ENCODE results near the gene ENHO.

ENHO gene

GRCh38 chr9:34512131-34513078, 10.4 kb downstream of the ENHO start:
- Histone ChIP-seq H3K27me3 (ENCODE audit: control insufficient read depth, insufficient read depth, low read length) (peaks cover 72% of the 10 kb centered on the region), H3K4me1 (ENCODE audit: control insufficient read depth, insufficient read depth, low read length) (no peaks in the 10 kb centered on the region), H3K36me3 (ENCODE audit: insufficient read depth, low read length) (no peaks in the 10 kb centered on the region), H3K4me2 (ENCODE audit: low read length) (no peak overlapping the region), H3K9me3 (replicated peaks; ENCODE audit: low read length) (no peaks in the 10 kb centered on the region), H3K9ac (ENCODE audit: low read depth, low read length) (no peak overlapping the region), H3K4me3 (ENCODE audit: low read length) (no peak overlapping the region)

GRCh38 chr9:34510497-34511468, 12.0 kb downstream of the ENHO start:
- Histone ChIP-seq H3K9ac (ENCODE audit: low read depth, low read length) (no peak overlapping the region), H3K27me3 (ENCODE audit: control insufficient read depth, insufficient read depth, low read length) (peaks cover 72% of the 10 kb centered on the region), H3K4me1 (ENCODE audit: control insufficient read depth, insufficient read depth, low read length) (no peaks in the 10 kb centered on the region), H3K9me3 (replicated peaks; ENCODE audit: low read length) (no peaks in the 10 kb centered on the region), H3K4me3 (ENCODE audit: low read length) (no peak overlapping the region), H3K36me3 (ENCODE audit: insufficient read depth, low read length) (no peaks in the 10 kb centered on the region), H3K4me2 (ENCODE audit: low read length) (no peak overlapping the region)

GRCh38 chr9:34508951-34509350, 13.8 kb downstream of the ENHO start:
- no peaks in the 10 kb centered on the region for H3K9me3 ChIP-seq (replicated peaks; ENCODE audit: low read length)
- no peak overlapping the region for H3K4me3 ChIP-seq (ENCODE audit: low read length)
- no peak overlapping the region for H3K4me2 ChIP-seq (ENCODE audit: low read length)
- no peaks in the 10 kb centered on the region for H3K36me3 ChIP-seq (ENCODE audit: insufficient read depth, low read length)
- peaks cover 64% of the 10 kb centered on the region for H3K27me3 ChIP-seq (ENCODE audit: control insufficient read depth, insufficient read depth, low read length)
- no peaks in the 10 kb centered on the region for H3K4me1 ChIP-seq (ENCODE audit: control insufficient read depth, insufficient read depth, low read length)
- H3K9ac ChIP-seq (ENCODE audit: low read depth, low read length), result no peak overlapping the region

GRCh38 chr9:34508463-34508862, 14.3 kb downstream of the ENHO start:
- H3K9me3 ChIP-seq (replicated peaks; ENCODE audit: low read length), result no peaks in the 10 kb centered on the region
- no peak overlapping the region for H3K4me2 ChIP-seq (ENCODE audit: low read length)
- H3K36me3 ChIP-seq (ENCODE audit: insufficient read depth, low read length), result no peaks in the 10 kb centered on the region
- H3K4me3 ChIP-seq (ENCODE audit: low read length), result no peak overlapping the region
- no peak overlapping the region for H3K9ac ChIP-seq (ENCODE audit: low read depth, low read length)
- H3K27me3 ChIP-seq (ENCODE audit: control insufficient read depth, insufficient read depth, low read length), result peaks cover 65% of the 10 kb centered on the region
- H3K4me1 ChIP-seq (ENCODE audit: control insufficient read depth, insufficient read depth, low read length), result no peaks in the 10 kb centered on the region

- Histone ChIP-seq H3K9ac (ENCODE audit: low read depth, low read length) (no peak overlapping the region), H3K27me3 (ENCODE audit: control insufficient read depth, insufficient read depth, low read length) (peaks cover 63% of the 10 kb centered on the region), H3K36me3 (ENCODE audit: insufficient read depth, low read length) (no peaks in the 10 kb centered on the region), H3K4me1 (ENCODE audit: control insufficient read depth, insufficient read depth, low read length) (peaks cover 5% of the 10 kb centered on the region), H3K4me3 (ENCODE audit: low read length) (no peak overlapping the region), H3K9me3 (replicated peaks; ENCODE audit: low read length) (no peaks in the 10 kb centered on the region), H3K4me2 (ENCODE audit: low read length) (no peak overlapping the region)
Measured at GRCh38 chr9:34507966-34508365, 14.8 kb downstream of the ENHO start.

GRCh38 chr9:34507556-34507955, 15.2 kb downstream of the ENHO start:
- Histone ChIP-seq H3K36me3 (ENCODE audit: insufficient read depth, low read length) (no peaks in the 10 kb centered on the region), H3K4me3 (ENCODE audit: low read length) (no peak overlapping the region), H3K9ac (ENCODE audit: low read depth, low read length) (no peak overlapping the region), H3K27me3 (ENCODE audit: control insufficient read depth, insufficient read depth, low read length) (peaks cover 63% of the 10 kb centered on the region), H3K4me2 (ENCODE audit: low read length) (no peak overlapping the region), H3K4me1 (ENCODE audit: control insufficient read depth, insufficient read depth, low read length) (peaks cover 9% of the 10 kb centered on the region), H3K9me3 (replicated peaks; ENCODE audit: low read length) (no peaks in the 10 kb centered on the region)

GRCh38 chr9:34506623-34507022, 16.2 kb downstream of the ENHO start:
- H3K4me1 ChIP-seq (ENCODE audit: control insufficient read depth, insufficient read depth, low read length), result peaks cover 18% of the 10 kb centered on the region

GRCh38 chr9:34505370-34506120, 17.2 kb downstream of the ENHO start:
- Histone ChIP-seq H3K4me1 (ENCODE audit: control insufficient read depth, insufficient read depth, low read length) (peaks cover 18% of the 10 kb centered on the region), H3K36me3 (ENCODE audit: insufficient read depth, low read length) (no peaks in the 10 kb centered on the region), H3K27me3 (ENCODE audit: control insufficient read depth, insufficient read depth, low read length) (peaks cover 45% of the 10 kb centered on the region), H3K9ac (ENCODE audit: low read depth, low read length) (no peak overlapping the region), H3K9me3 (replicated peaks; ENCODE audit: low read length) (no peaks in the 10 kb centered on the region), H3K4me2 (ENCODE audit: low read length) (no peak overlapping the region), H3K4me3 (ENCODE audit: low read length) (no peak overlapping the region)

More at GRCh38 chr9:34506623-34507022, 16.2 kb downstream of the ENHO start:
- Histone ChIP-seq H3K9me3 (replicated peaks; ENCODE audit: low read length) (no peaks in the 10 kb centered on the region), H3K9ac (ENCODE audit: low read depth, low read length) (no peak overlapping the region), H3K4me3 (ENCODE audit: low read length) (no peak overlapping the region), H3K27me3 (ENCODE audit: control insufficient read depth, insufficient read depth, low read length) (peaks cover 54% of the 10 kb centered on the region), H3K4me2 (ENCODE audit: low read length) (no peak overlapping the region), H3K36me3 (ENCODE audit: insufficient read depth, low read length) (no peaks in the 10 kb centered on the region)

GRCh38 chr9:34503406-34503805, 19.4 kb downstream of the ENHO start:
- peaks cover 18% of the 10 kb centered on the region for H3K4me1 ChIP-seq (ENCODE audit: control insufficient read depth, insufficient read depth, low read length)
- no peaks in the 10 kb centered on the region for H3K9me3 ChIP-seq (replicated peaks; ENCODE audit: low read length)
- H3K27me3 ChIP-seq (ENCODE audit: control insufficient read depth, insufficient read depth, low read length), result peaks cover 46% of the 10 kb centered on the region
- no peak overlapping the region for H3K4me2 ChIP-seq (ENCODE audit: low read length)
- no peak overlapping the region for H3K9ac ChIP-seq (ENCODE audit: low read depth, low read length)
- H3K4me3 ChIP-seq (ENCODE audit: low read length), result no peak overlapping the region
- H3K36me3 ChIP-seq (ENCODE audit: insufficient read depth, low read length), result no peaks in the 10 kb centered on the region

GRCh38 chr9:34502891-34503290, 19.9 kb downstream of the ENHO start:
- H3K27me3 ChIP-seq (ENCODE audit: control insufficient read depth, insufficient read depth, low read length), result peaks cover 50% of the 10 kb centered on the region
- no peak overlapping the region for H3K4me3 ChIP-seq (ENCODE audit: low read length)
- H3K9ac ChIP-seq (ENCODE audit: low read depth, low read length), result no peak overlapping the region
- peaks cover 18% of the 10 kb centered on the region for H3K4me1 ChIP-seq (ENCODE audit: control insufficient read depth, insufficient read depth, low read length)
- H3K4me2 ChIP-seq (ENCODE audit: low read length), result no peak overlapping the region
- H3K36me3 ChIP-seq (ENCODE audit: insufficient read depth, low read length), result no peaks in the 10 kb centered on the region
- no peaks in the 10 kb centered on the region for H3K9me3 ChIP-seq (replicated peaks; ENCODE audit: low read length)

GRCh38 chr9:34502471-34502870, 20.3 kb downstream of the ENHO start:
- peaks cover 54% of the 10 kb centered on the region for H3K27me3 ChIP-seq (ENCODE audit: control insufficient read depth, insufficient read depth, low read length)
- H3K9me3 ChIP-seq (replicated peaks; ENCODE audit: low read length), result no peaks in the 10 kb centered on the region
- H3K36me3 ChIP-seq (ENCODE audit: insufficient read depth, low read length), result no peaks in the 10 kb centered on the region
- no peak overlapping the region for H3K4me3 ChIP-seq (ENCODE audit: low read length)
- H3K4me1 ChIP-seq (ENCODE audit: control insufficient read depth, insufficient read depth, low read length), result peaks cover 18% of the 10 kb centered on the region
- H3K4me2 ChIP-seq (ENCODE audit: low read length), result no peak overlapping the region
- H3K9ac ChIP-seq (ENCODE audit: low read depth, low read length), result no peak overlapping the region

All from skeletal muscle satellite cell (primary cell).